Measurements from ENCODE around the gene ATAD3B.
A peak's percentile ranks its signal among the peaks of the same experiment; 100 is the strongest.

ATAD3B gene

DNA sequence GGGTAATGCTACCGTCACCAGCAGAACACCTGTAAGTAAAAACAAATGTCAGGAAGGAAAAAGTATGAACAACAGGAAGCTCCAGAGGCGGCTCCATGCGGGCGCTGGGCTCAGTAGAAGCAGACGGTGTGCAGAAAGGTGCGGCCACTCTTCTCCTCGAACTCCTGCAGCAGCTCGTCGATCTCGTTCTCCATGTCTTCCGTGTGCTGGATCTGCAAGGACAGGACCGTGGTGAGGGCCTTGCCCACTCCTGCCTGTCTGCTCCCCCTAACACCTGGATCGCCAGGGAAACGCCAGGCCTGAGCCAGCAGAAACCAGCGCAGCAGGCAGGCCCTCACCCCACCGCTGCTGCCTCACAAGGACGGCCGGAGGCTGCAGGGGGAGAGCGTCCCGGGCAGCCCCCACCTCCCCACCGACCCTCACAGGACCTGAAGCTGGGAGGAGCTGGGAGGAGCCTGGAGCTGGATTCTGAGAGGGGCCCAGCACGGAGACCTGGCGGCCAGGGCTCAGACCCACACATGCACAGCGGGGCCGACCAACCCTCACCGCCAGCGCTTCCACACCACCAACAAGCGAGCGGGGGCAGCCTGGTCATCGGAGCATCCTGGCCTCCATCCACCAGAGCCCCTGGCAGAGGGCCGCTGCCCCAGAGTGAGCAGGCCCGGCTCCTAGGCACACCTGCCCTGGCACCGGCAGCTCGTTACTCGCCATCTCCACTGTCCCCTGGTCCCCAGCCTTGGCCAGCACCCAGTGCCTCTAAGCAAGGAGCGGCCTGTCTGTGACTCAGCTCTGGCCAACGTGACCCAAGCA is 70.6 kb downstream of the ATAD3B start:
- in situ Hi-C loops (cut with HindIII; ENCODE audit: low pct_unique_long_range_greater_than_20kb, low sequenced_read_pairs): no loop called here
- DNase-seq (ENCODE audit: low read depth in 1 of 2, low spot score in 1 of 2): no peak

DNA sequence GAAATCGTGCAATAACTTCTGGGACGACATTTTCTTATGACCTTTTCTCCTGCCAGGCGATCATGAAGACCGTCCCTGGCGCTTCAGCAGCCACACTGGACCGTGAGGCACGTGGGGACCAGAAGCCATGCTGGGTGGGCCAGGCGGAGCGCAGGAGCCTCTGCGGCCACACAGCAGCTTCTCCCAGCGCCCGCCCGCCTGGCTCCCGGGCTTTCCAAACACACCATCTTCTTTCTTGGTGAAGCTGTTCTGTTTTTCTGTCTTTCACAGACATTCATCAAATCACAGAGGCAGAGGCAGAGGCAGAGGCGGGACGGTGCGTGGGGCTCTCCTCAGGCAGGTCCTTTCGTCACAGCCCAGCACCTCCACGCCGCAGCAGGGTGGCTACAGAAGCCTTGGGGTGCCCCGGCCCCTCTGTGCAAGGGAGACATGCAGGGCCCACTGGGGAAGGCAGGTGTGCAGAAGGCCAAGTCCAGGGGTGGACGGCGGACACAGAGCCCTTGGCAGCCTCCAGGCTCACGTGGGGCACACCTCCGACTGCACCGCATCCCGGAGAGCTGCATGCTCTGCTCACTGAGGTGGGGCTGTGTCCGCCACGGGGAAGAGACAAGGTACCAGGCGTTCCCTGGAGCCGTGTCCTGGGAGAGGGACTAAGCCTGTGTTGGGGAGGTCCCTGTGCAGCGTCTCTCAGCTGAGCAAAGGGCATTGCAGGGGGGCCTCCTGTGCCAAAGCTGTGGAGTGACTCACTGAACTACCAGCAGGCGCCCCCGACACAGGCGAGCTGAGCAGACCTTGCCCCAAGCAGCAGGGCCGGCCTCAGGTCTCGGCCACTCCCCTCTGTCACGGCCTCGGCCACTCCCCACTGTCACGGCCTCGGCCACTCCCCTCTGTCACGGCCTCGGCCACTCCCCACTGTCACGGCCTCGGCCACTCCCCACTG is 71.5 kb downstream of the ATAD3B start:
- in situ Hi-C loops (cut with HindIII; ENCODE audit: low pct_unique_long_range_greater_than_20kb, low sequenced_read_pairs): no loop called here
- no peak for DNase-seq (ENCODE audit: low read depth in 1 of 2, low spot score in 1 of 2)
- TF ChIP-seq JUND (IDR thresholded peaks at IDR 0.05; ENCODE audit: low read depth): no peak

More for the DNA sequence above, 70.6 kb downstream of the ATAD3B start:
- no peak for TF ChIP-seq JUND (IDR thresholded peaks at IDR 0.05; ENCODE audit: low read depth)

DNA sequence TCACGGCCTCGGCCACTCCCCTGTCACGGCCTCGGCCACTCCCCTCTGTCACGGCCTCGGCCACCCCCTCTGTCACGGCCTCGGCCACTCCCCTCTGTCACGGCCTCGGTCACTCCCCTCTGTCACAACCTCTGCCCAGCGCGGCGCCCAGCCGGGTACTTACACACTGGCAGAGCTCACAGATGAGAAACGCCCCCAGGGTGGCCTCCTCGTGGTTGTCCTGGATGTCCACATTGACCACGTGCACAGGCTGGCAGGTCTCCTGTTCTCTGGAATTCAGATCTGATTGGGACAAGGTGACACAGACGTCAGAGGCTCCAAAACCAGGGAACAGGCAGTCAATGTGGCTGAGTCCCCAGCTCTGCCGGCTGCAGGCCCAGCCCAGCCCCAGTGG is 72.1 kb downstream of the ATAD3B start:
- in situ Hi-C loops (cut with HindIII; ENCODE audit: low pct_unique_long_range_greater_than_20kb, low sequenced_read_pairs): no loop called here
- no peak for TF ChIP-seq JUND (IDR thresholded peaks at IDR 0.05; ENCODE audit: low read depth)
- peak; percentile 81 to 92 for DNase-seq (ENCODE audit: low read depth in 1 of 2, low spot score in 1 of 2)

DNA sequence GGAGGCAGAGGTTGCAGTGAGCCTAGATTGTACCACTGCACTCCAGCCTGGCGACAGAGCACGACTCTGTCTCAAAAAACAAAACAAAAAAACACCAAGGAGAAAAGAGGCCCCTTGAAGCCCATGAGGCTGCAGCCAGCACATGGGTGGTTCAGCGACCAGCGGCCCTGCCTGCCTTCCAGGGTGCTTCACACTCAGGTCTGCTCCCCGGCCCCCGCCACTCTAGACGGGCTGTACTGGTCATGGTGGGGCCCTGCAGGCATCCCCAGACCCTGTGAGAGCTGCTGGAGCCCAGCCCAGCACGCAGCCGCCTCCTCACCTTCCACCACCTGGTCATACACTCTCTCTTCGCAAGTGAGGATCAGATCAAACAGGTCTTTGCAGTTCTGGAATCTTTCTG is 73.0 kb downstream of the ATAD3B start:
- in situ Hi-C loops (cut with HindIII; ENCODE audit: low pct_unique_long_range_greater_than_20kb, low sequenced_read_pairs): no loop called here
- no peak for DNase-seq (ENCODE audit: low read depth in 1 of 2, low spot score in 1 of 2)
- TF ChIP-seq JUND (IDR thresholded peaks at IDR 0.05; ENCODE audit: low read depth): no peak

All from T47D (cell line).